Measurements from ENCODE around the gene PNPO. TPM values are rescaled to one million over a fixed set of nuclear protein-coding genes. Genes with fewer than 3 reads are reported as not detected.

The PNPO gene
- total and polyA plus RNA-seq, 4 donors: 27.8 to 102 (median 51.3) TPM

- Histone ChIP-seq H3K27ac (ENCODE audit: low read depth in 1 of 2, low read length in 2 of 2) (peak overlapping the region; percentile 59 to 71), H3K9me3 (ENCODE audit: control insufficient read depth in 4 of 4, low read length in 3 of 4) (no peaks in the 10 kb centered on the region), H3K27me3 (ENCODE audit: control insufficient read depth in 4 of 4, insufficient read depth in 4 of 4, low read length in 3 of 4) (no peaks in the 10 kb centered on the region), H3K4me1 (ENCODE audit: control insufficient read depth in 4 of 4, insufficient read depth in 4 of 4, low read length in 3 of 4) (peaks cover 1 to 20% (median 10%) of the 10 kb centered on the region in 4 donors), H3K36me3 (ENCODE audit: control insufficient read depth in 4 of 4, insufficient read depth in 3 of 4, low read depth in 1 of 4, low read length in 3 of 4) (no peaks in the 10 kb centered on the region), H3K9ac (ENCODE audit: low read depth in 1 of 2, low read length in 2 of 2) (no peak overlapping the region), H3K4me3 (ENCODE audit: low read depth in 1 of 3, low read length in 3 of 3) (no peak overlapping the region)
- WGBS: 50% methylated on average over 1 of the region's 1 CpG
- no peak for DNase-seq (ENCODE audit: low spot score)
- TF ChIP-seq SP1 (IDR thresholded peaks at IDR 0.05) (peak; percentile 66), HNF4A (conservative IDR thresholded peaks at IDR 0.05) (peak; percentile 89 to 94), HNF4G (IDR thresholded peaks at IDR 0.05) (peak; percentile 63), GABPA (IDR thresholded peaks at IDR 0.05 in 1 of 2, conservative IDR thresholded peaks at IDR 0.05 in 1 of 2) (peak in 1 of 2 donors; percentile 27), ATF3 (IDR thresholded peaks at IDR 0.05) (no peak), JUND (IDR thresholded peaks at IDR 0.05) (peak in 1 of 2 donors; percentile 57), RAD21 (IDR thresholded peaks at IDR 0.05) (peak; percentile 53 to 56), REST (IDR thresholded peaks at IDR 0.05) (peak; percentile 54), FOXA2 (IDR thresholded peaks at IDR 0.05) (no peak), YY1 (IDR thresholded peaks at IDR 0.05) (peak; percentile 70), TAF1 (conservative IDR thresholded peaks at IDR 0.05) (no peak), RXRA (IDR thresholded peaks at IDR 0.05) (peak; percentile 57 to 71), MAX (IDR thresholded peaks at IDR 0.05) (no peak), CTCF (IDR thresholded peaks at IDR 0.05; ENCODE audit: low read depth, low read length, missing input control) (no peak)
Measured at GRCh38 chr17:47966079-47966519, 24.7 kb downstream of the PNPO start.

GRCh38 chr17:47967607-47968252 is 26.4 kb downstream of the PNPO start:
- no peaks in the 10 kb centered on the region for H3K36me3 ChIP-seq (ENCODE audit: control insufficient read depth in 4 of 4, insufficient read depth in 3 of 4, low read depth in 1 of 4, low read length in 3 of 4)
- H3K4me3 ChIP-seq (ENCODE audit: low read depth in 1 of 3, low read length in 3 of 3): no peak overlapping the region
- H3K9ac ChIP-seq (ENCODE audit: low read depth in 1 of 2, low read length in 2 of 2): no peak overlapping the region
- no peak for DNase-seq (ENCODE audit: low spot score)
- WGBS: 71% methylated on average over 5 of the region's 5 CpGs
- H3K4me1 ChIP-seq (ENCODE audit: control insufficient read depth in 4 of 4, insufficient read depth in 4 of 4, low read length in 3 of 4): peaks cover 1 to 33% (median 19%) of the 10 kb centered on the region in 4 donors
- no peaks in the 10 kb centered on the region for H3K27me3 ChIP-seq (ENCODE audit: control insufficient read depth in 4 of 4, insufficient read depth in 4 of 4, low read length in 3 of 4)
- TF ChIP-seq NR2F2 (IDR thresholded peaks at IDR 0.05) (no peak), YY1 (IDR thresholded peaks at IDR 0.05) (no peak), CTCF (IDR thresholded peaks at IDR 0.05; ENCODE audit: low read depth, low read length, missing input control) (no peak)
- no peaks in the 10 kb centered on the region for H3K9me3 ChIP-seq (ENCODE audit: control insufficient read depth in 4 of 4, low read length in 3 of 4)
- no peak overlapping the region for H3K27ac ChIP-seq (ENCODE audit: low read depth in 1 of 2, low read length in 2 of 2)
